GM12878 (cell line): ENCODE results near the gene MRM3. TPM values are rescaled to one million over a fixed set of nuclear protein-coding genes. Genes with fewer than 3 reads are reported as not detected.

Experiments
- ATAC-seq: fragments of 200-7000 bp; cut with Tn5 transposase; 3 replicates; pipeline ENCODE4 v1.9.1; 2020; ENCODE audit warnings: mild to moderate bottlenecking, moderate library complexity
- BruUV-seq: library from RNA; stranded (reverse); fragments of 400-500 nt; replicated peaks from 2 replicates; lab custom pipeline; 2021; lab: Mats Ljungman, UMichigan
- CTCF ChIA-PET: fragments of 300-600 bp; sonication (Branson Sonifier 250); formaldehyde crosslinking; extraction: SDS; loops from one replicate; lab custom pipeline; 2021; ENCODE audit warnings: inconsistent platforms; lab: Yijun Ruan, JAX
- POLR2A ChIA-PET: fragments of 350-600 bp; formaldehyde crosslinking; extraction: SDS; loops from one replicate; lab custom pipeline; 2021; ENCODE audit warnings: inconsistent platforms; lab: Charles Lee
- RAD21 ChIA-PET: fragments of 300-600 bp; sonication (Branson Sonifier 250); formaldehyde crosslinking; loops from one replicate; lab custom pipeline; 2023; ENCODE audit warnings: antibody characterized with exemption; ENCODE audit not compliant: unreplicated experiment; lab: Charles Lee
- SMC1A ChIA-PET: fragments of 300-600 bp; sonication (Branson Sonifier 250); formaldehyde crosslinking; loops from one replicate; lab custom pipeline; 2023; ENCODE audit not compliant: unreplicated experiment, uncharacterized antibody; lab: Charles Lee
- DNase-seq: peaks from one replicate; pipeline ENCODE4 v3.0.0-alpha.2; 2011; ENCODE audit warnings: low read depth, low spot score
- FAIRE-seq: peaks from 3 replicates; lab custom pipeline; 2011; peaks lifted over from hg19 to GRCh38; lab: Jason Lieb, UNC
- H2AFZ ChIP-seq: 2 replicates; pipeline ENCODE4 v1.6.0; 2011; ENCODE audit warnings: low read depth, low read length, control low read depth; ENCODE audit not compliant: control insufficient read depth
- H3K27ac ChIP-seq: 2 replicates; pipeline ENCODE4 v1.5.1; 2011; ENCODE audit warnings: control low read depth; ENCODE audit not compliant: control insufficient read depth, insufficient read depth
- H3K27me3 ChIP-seq, 2 experiments: replicated peaks in 1 of 2; 2 replicates each; pipeline versions ENCODE4 v1.6.0 to v1.6.1; 2011; ENCODE audit warnings: low read length in 1 of 2; ENCODE audit not compliant: control insufficient read depth in 2 of 2, insufficient read depth in 2 of 2
- H3K36me3 ChIP-seq, 2 experiments: 2 replicates each; pipeline ENCODE4 v1.5.1; 2011; ENCODE audit warnings: low read length in 1 of 2; ENCODE audit not compliant: control insufficient read depth in 2 of 2, insufficient read depth in 2 of 2
- H3K4me1 ChIP-seq: 2 replicates; pipeline ENCODE4 v1.6.1; 2011; ENCODE audit warnings: mild to moderate bottlenecking, low read length, moderate library complexity, mixed read lengths; ENCODE audit not compliant: control insufficient read depth, insufficient read depth
- H3K4me2 ChIP-seq: 2 replicates; pipeline ENCODE4 v1.6.0; 2011; ENCODE audit warnings: control low read depth; ENCODE audit not compliant: control insufficient read depth, insufficient read depth
- H3K4me3 ChIP-seq: fragments of 200-600 bp; sonication (generic); 2 replicates; pipeline ENCODE4 v1.5.1; 2016
- H3K79me2 ChIP-seq: 2 replicates; pipeline ENCODE4 v1.6.0; 2011; ENCODE audit warnings: low read length; ENCODE audit not compliant: control insufficient read depth, insufficient read depth
- H3K9ac ChIP-seq: 2 replicates; pipeline ENCODE4 v1.8.0; 2011; ENCODE audit warnings: low read length, control low read depth, mixed read lengths; ENCODE audit not compliant: control insufficient read depth, insufficient read depth
- H3K9me3 ChIP-seq: replicated peaks from 3 replicates; pipeline ENCODE4 v1.5.1; 2011; ENCODE audit warnings: mild to moderate bottlenecking, low read length; ENCODE audit not compliant: control insufficient read depth, insufficient read depth
- H4K20me1 ChIP-seq: 2 replicates; pipeline ENCODE4 v1.6.0; 2011; ENCODE audit not compliant: control insufficient read depth, insufficient read depth
- ETV6 ChIP-seq, 2 experiments: fragments of 450-650 bp in 1 of 2; IDR thresholded peaks in 1 of 2; conservative IDR thresholded peaks in 1 of 2; 2 replicates each; pipeline ENCODE4 v1.6.1; 2014; ENCODE audit warnings: antibody characterized with exemption in 1 of 2, borderline replicate concordance in 1 of 2, low read depth in 1 of 2, mild to moderate bottlenecking in 1 of 2, moderate library complexity in 1 of 2
- IRF5 ChIP-seq: fragments of 450-650 bp; IDR thresholded peaks from 2 replicates; pipeline ENCODE4 v1.6.1; 2017; ENCODE audit warnings: borderline replicate concordance
- NKRF ChIP-seq: fragments of 450-650 bp; conservative IDR thresholded peaks from 2 replicates; pipeline ENCODE4 v1.6.1; 2017; ENCODE audit warnings: mild to moderate bottlenecking, moderate library complexity
- SMARCA5 ChIP-seq: fragments of 450-650 bp; IDR thresholded peaks from 2 replicates; pipeline ENCODE4 v1.6.1; 2017; ENCODE audit warnings: mild to moderate bottlenecking
- SPI1 ChIP-seq: IDR thresholded peaks from 2 replicates; pipeline ENCODE4 v1.6.1; 2011; ENCODE audit warnings: low read depth, mild to moderate bottlenecking, low read length, moderate library complexity, borderline replicate concordance; ENCODE audit not compliant: insufficient read depth
- STAT1 ChIP-seq: fragments of 450-650 bp; conservative IDR thresholded peaks from 2 replicates; pipeline ENCODE4 v1.6.1; 2014; ENCODE audit warnings: antibody characterized with exemption, mild to moderate bottlenecking
- TCF7 ChIP-seq: IDR thresholded peaks from 2 replicates; pipeline ENCODE4 v1.6.1; 2014; ENCODE audit warnings: antibody characterized with exemption, borderline replicate concordance
- WGBS: methylation state at CpG from one replicate; pipeline ENCODE4 v1.1.6; 2016; ENCODE audit warnings: low lambda C conversion rate; ENCODE audit not compliant: insufficient replicate concordance, insufficient coverage; ENCODE audit errors: missing lambda C conversion rate; 5-methylcytosine and 5-hydroxymethylcytosine counted together
- in situ Hi-C: fragments of 300-500 bp; cut with MboI; formaldehyde crosslinking; loops from 9 replicates; pipeline ENCODE4 v1.14.3; 2018; ENCODE audit warnings: mixed read lengths
- intact Hi-C: fragments of 100-400 bp; cut with micrococcal nuclease; formaldehyde crosslinking; loops from one replicate; pipeline ENCODE4 v1.14.2; 2022; ENCODE audit not compliant: unreplicated experiment
- polyA plus RNA-seq, 11 experiments: library from polyadenylated mRNA; depleted of rRNA in 4 of 11; unstranded in 6 of 11; stranded (reverse) in 5 of 11; fragments of >200 nt; fragmentation: Nextera tagmentation in 4 of 11; fragmentation: Illumina TruSeq in 1 of 11; extraction: Ambion mirVana in 4 of 11; extraction: Trizol in 1 of 11; gene quantifications; 1 replicate in 1 of 11; 2 replicates in 10 of 11; pipeline versions ENCODE4 v1.2.1 to v1.2.3, GENCODE V29; 2011 to 2016; ENCODE audit warnings: inconsistent platforms in 2 of 11, missing spikeins in 2 of 11, low read depth in 1 of 11
- total RNA-seq, 4 experiments: library from RNA; depleted of rRNA in 3 of 4; stranded (reverse); fragments of >200 nt in 3 of 4; fragmentation: Illumina TruSeq in 1 of 4; extraction: Trizol in 1 of 4; gene quantifications; 2 replicates each; pipeline versions ENCODE4 v1.2.1 to v1.2.3, GENCODE V29; 2013 to 2021
- TF ChIP-seq, protein P1 (sequence below): fragments of 450-650 bp; formaldehyde crosslinking; IDR thresholded peaks from 2 replicates; pipeline ENCODE4 v1.4.0; 2022; ENCODE audit warnings: mild to moderate bottlenecking, moderate library complexity

The MRM3 gene
- total and polyA plus RNA-seq, 10 of the 15 experiments (the other 5 are each of a cell fraction or from before 2014, with no cell fraction given) = 2.3 to 48.9 (median 26.6) TPM

DNA sequence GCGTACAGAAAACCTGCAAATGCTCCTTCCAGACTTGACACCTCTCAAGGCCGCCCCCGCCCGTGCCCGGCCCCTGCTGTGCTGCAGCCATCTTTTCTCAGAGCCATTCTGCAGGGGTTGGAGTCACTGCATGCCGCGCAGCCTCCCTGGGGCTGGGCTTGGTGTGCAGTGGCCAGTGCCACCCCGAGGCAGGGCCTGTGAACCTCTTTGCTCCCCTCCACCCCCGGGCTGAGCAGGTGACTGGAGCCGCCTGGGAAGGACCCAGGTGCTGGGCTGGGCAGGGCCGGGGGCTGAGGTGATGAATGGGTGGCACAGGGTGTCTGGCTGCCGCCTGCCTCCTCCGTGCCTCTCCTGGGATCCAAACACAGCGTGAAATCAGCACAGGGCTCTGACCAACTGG, 20.3 kb downstream of the MRM3 start:
- ChIA-PET CTCF (no interaction called here), POLR2A (no interaction called here), RAD21 (no interaction called here), SMC1A (no interaction called here)
- no peaks in the 10 kb centered on the region for H4K20me1 ChIP-seq
- H3K9me3 ChIP-seq = no peaks in the 10 kb centered on the region
- no peak overlapping the region for H3K27ac ChIP-seq
- no peaks in the 10 kb centered on the region for H3K36me3 ChIP-seq
- H3K79me2 ChIP-seq = no peaks in the 10 kb centered on the region
- ATAC-seq (no peak), FAIRE-seq (no peak), DNase-seq (no peak)
- H3K4me1 ChIP-seq = no peaks in the 10 kb centered on the region
- no TSS peak for BruUV-seq
- 57% methylated on average over 14 of the region's 14 CpGs for WGBS
- H3K4me3 ChIP-seq = no peak overlapping the region
- no peak overlapping the region for H2AFZ ChIP-seq
- H3K9ac ChIP-seq = no peak overlapping the region
- TF ChIP-seq SPI1 = no peak
- no peak for TF ChIP-seq SMARCA5
- TF ChIP-seq IRF5 = no peak
- in situ Hi-C loops (no loop called here), intact Hi-C loops (no loop called here)
- H3K4me2 ChIP-seq = no peak overlapping the region
- H3K27me3 ChIP-seq = no peaks in the 10 kb centered on the region

- ATAC-seq = no peak
- H3K9me3 ChIP-seq = no peaks in the 10 kb centered on the region
- no peaks in the 10 kb centered on the region for H3K4me1 ChIP-seq
- ChIA-PET CTCF (no interaction called here), POLR2A (interaction anchor here (0.7 kb wide), 1 partner anchor 199 kb away, joined by 4 read pairs; no protein-coding TSS in a partner anchor), SMC1A (no interaction called here), RAD21 (no interaction called here)
- no TSS peak for BruUV-seq
- no peaks in the 10 kb centered on the region for H4K20me1 ChIP-seq
- no peak for FAIRE-seq
- H3K79me2 ChIP-seq = no peaks in the 10 kb centered on the region
- no peak overlapping the region for H3K4me3 ChIP-seq
- no peak for DNase-seq
- intact Hi-C loops = no loop called here
- H3K9ac ChIP-seq = no peak overlapping the region
- no peak overlapping the region for H3K27ac ChIP-seq
- in situ Hi-C loops = no loop called here
- H3K4me2 ChIP-seq = no peak overlapping the region
- H3K36me3 ChIP-seq = no peaks in the 10 kb centered on the region
- no peaks in the 10 kb centered on the region for H3K27me3 ChIP-seq
- no peak overlapping the region for H2AFZ ChIP-seq
- 45% methylated on average over 37 of the region's 37 CpGs for WGBS
- TF ChIP-seq STAT1 = no peak
- no peak for TF ChIP-seq ETV6 (conservative IDR thresholded peaks at IDR 0.05 in 1 of 2, IDR thresholded peaks at IDR 0.05 in 1 of 2; ENCODE audit: borderline replicate concordance in 1 of 2, low read depth in 1 of 2)
- TF ChIP-seq TCF7 = no peak
- TF ChIP-seq NKRF = no peak
- TF ChIP-seq, protein P1, sequence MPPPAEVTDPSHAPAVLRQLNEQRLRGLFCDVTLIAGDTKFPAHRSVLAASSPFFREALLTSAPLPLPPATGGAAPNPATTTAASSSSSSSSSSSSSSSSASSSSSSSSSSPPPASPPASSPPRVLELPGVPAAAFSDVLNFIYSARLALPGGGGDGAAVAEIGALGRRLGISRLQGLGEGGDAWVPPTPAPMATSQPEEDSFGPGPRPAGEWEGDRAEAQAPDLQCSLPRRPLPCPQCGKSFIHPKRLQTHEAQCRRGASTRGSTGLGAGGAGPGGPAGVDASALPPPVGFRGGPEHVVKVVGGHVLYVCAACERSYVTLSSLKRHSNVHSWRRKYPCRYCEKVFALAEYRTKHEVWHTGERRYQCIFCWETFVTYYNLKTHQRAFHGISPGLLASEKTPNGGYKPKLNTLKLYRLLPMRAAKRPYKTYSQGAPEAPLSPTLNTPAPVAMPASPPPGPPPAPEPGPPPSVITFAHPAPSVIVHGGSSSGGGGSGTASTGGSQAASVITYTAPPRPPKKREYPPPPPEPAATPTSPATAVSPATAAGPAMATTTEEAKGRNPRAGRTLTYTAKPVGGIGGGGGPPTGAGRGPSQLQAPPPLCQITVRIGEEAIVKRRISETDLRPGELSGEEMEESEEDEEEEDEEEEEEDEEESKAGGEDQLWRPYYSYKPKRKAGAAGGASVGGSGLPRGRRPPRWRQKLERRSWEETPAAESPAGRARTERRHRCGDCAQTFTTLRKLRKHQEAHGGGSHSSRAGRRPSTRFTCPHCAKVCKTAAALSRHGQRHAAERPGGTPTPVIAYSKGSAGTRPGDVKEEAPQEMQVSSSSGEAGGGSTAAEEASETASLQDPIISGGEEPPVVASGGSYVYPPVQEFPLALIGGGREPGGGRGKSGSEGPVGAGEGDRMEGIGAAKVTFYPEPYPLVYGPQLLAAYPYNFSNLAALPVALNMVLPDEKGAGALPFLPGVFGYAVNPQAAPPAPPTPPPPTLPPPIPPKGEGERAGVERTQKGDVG (CRISPR knock-in tag) = no peak
Observed at GRCh38 chr17:802901-803881, 21.0 kb downstream of the MRM3 start.
